ENCODE results near the gene CBX4. TPM values are rescaled to one million over a fixed set of nuclear protein-coding genes. Genes with fewer than 3 reads are reported as not detected.

The CBX4 gene
- total and polyA plus RNA-seq, 2 donors (not counting 1 experiment from before 2014, with no cell fraction given) = 5.4 to 13.4 TPM

GRCh38 chr17:79813297-79814126 is 25.7 kb downstream of the CBX4 start:
- Histone ChIP-seq H3K79me2 (ENCODE audit: control insufficient read depth, insufficient read depth, low read length) (no peaks in the 10 kb centered on the region), H3K36me3 (ENCODE audit: control insufficient read depth, insufficient read depth, low read length) (no peaks in the 10 kb centered on the region), H3K4me2 (ENCODE audit: extremely low read depth, insufficient read depth, low read length) (peak overlapping the region; percentile 44), H2AFZ (ENCODE audit: low read length) (no peak overlapping the region), H3K27ac (ENCODE audit: insufficient read depth, low read length) (no peak overlapping the region), H3K27me3 (ENCODE audit: control insufficient read depth, insufficient read depth, low read length) (peaks cover 79% of the 10 kb centered on the region), H3K9me3 (ENCODE audit: control insufficient read depth, insufficient read depth, low read depth, low read length) (no peaks in the 10 kb centered on the region), H3K9ac (ENCODE audit: insufficient read depth, low read length) (peak overlapping the region; percentile 2), H3K4me3 (replicated peaks in 1 of 4; ENCODE audit: control extremely low read depth in 1 of 4, insufficient read depth in 1 of 4, low read depth in 3 of 4, low read length in 4 of 4) (no peak overlapping the region), H4K20me1 (ENCODE audit: control insufficient read depth, extremely low read depth, insufficient read depth, low read length) (no peaks in the 10 kb centered on the region), H3K4me1 (ENCODE audit: control insufficient read depth, extremely low read depth, insufficient read depth, low read length) (no peaks in the 10 kb centered on the region)
- TF ChIP-seq, protein P1, sequence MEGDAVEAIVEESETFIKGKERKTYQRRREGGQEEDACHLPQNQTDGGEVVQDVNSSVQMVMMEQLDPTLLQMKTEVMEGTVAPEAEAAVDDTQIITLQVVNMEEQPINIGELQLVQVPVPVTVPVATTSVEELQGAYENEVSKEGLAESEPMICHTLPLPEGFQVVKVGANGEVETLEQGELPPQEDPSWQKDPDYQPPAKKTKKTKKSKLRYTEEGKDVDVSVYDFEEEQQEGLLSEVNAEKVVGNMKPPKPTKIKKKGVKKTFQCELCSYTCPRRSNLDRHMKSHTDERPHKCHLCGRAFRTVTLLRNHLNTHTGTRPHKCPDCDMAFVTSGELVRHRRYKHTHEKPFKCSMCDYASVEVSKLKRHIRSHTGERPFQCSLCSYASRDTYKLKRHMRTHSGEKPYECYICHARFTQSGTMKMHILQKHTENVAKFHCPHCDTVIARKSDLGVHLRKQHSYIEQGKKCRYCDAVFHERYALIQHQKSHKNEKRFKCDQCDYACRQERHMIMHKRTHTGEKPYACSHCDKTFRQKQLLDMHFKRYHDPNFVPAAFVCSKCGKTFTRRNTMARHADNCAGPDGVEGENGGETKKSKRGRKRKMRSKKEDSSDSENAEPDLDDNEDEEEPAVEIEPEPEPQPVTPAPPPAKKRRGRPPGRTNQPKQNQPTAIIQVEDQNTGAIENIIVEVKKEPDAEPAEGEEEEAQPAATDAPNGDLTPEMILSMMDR (conservative IDR thresholded peaks at IDR 0.05 in 1 of 2, IDR thresholded peaks at IDR 0.05 in 1 of 2; ENCODE audit: low read depth in 1 of 2, low read length in 2 of 2) = no peak
- TF ChIP-seq EZH2 (IDR thresholded peaks at IDR 0.05; ENCODE audit: low read length, missing control alignments) = no peak
- DNase-seq (ENCODE audit: low read depth in 2 of 2) = no peak

- no peak overlapping the region for H2AFZ ChIP-seq (ENCODE audit: low read length)
- peak overlapping the region in 2 of 4 experiments; percentile 7 to 28 for H3K4me3 ChIP-seq (replicated peaks in 1 of 4; ENCODE audit: control extremely low read depth in 1 of 4, insufficient read depth in 1 of 4, low read depth in 3 of 4, low read length in 4 of 4)
- no peak overlapping the region for H3K4me2 ChIP-seq (ENCODE audit: extremely low read depth, insufficient read depth, low read length)
- DNase-seq (ENCODE audit: low read depth in 2 of 2) = no peak
- H3K9me3 ChIP-seq (ENCODE audit: control insufficient read depth, insufficient read depth, low read depth, low read length) = no peaks in the 10 kb centered on the region
- peak; percentile 85 for TF ChIP-seq EZH2 (IDR thresholded peaks at IDR 0.05; ENCODE audit: low read length, missing control alignments)
- TF ChIP-seq, protein P1 (conservative IDR thresholded peaks at IDR 0.05 in 1 of 2, IDR thresholded peaks at IDR 0.05 in 1 of 2; ENCODE audit: low read depth in 1 of 2, low read length in 2 of 2) = no peak
- no peaks in the 10 kb centered on the region for H3K4me1 ChIP-seq (ENCODE audit: control insufficient read depth, extremely low read depth, insufficient read depth, low read length)
- no peaks in the 10 kb centered on the region for H3K79me2 ChIP-seq (ENCODE audit: control insufficient read depth, insufficient read depth, low read length)
- H3K27ac ChIP-seq (ENCODE audit: insufficient read depth, low read length) = no peak overlapping the region
- no peaks in the 10 kb centered on the region for H3K36me3 ChIP-seq (ENCODE audit: control insufficient read depth, insufficient read depth, low read length)
- no peak overlapping the region for H3K9ac ChIP-seq (ENCODE audit: insufficient read depth, low read length)
- no peaks in the 10 kb centered on the region for H4K20me1 ChIP-seq (ENCODE audit: control insufficient read depth, extremely low read depth, insufficient read depth, low read length)
- peaks cover 81% of the 10 kb centered on the region for H3K27me3 ChIP-seq (ENCODE audit: control insufficient read depth, insufficient read depth, low read length)
Measured at GRCh38 chr17:79812353-79813258, 26.6 kb downstream of the CBX4 start.

GRCh38 chr17:79811868-79812352 is 27.3 kb downstream of the CBX4 start:
- no peak overlapping the region for H3K27ac ChIP-seq (ENCODE audit: insufficient read depth, low read length)
- H2AFZ ChIP-seq (ENCODE audit: low read length) = no peak overlapping the region
- TF ChIP-seq EZH2 (IDR thresholded peaks at IDR 0.05; ENCODE audit: low read length, missing control alignments) = peak; percentile 98
- TF ChIP-seq, protein P1 (conservative IDR thresholded peaks at IDR 0.05 in 1 of 2, IDR thresholded peaks at IDR 0.05 in 1 of 2; ENCODE audit: low read depth in 1 of 2, low read length in 2 of 2) = no peak
- no peaks in the 10 kb centered on the region for H3K9me3 ChIP-seq (ENCODE audit: control insufficient read depth, insufficient read depth, low read depth, low read length)
- no peaks in the 10 kb centered on the region for H3K4me1 ChIP-seq (ENCODE audit: control insufficient read depth, extremely low read depth, insufficient read depth, low read length)
- no peak overlapping the region for H3K9ac ChIP-seq (ENCODE audit: insufficient read depth, low read length)
- no peak overlapping the region for H3K4me3 ChIP-seq (replicated peaks in 1 of 4; ENCODE audit: control extremely low read depth in 1 of 4, insufficient read depth in 1 of 4, low read depth in 3 of 4, low read length in 4 of 4)
- no peaks in the 10 kb centered on the region for H3K36me3 ChIP-seq (ENCODE audit: control insufficient read depth, insufficient read depth, low read length)
- H4K20me1 ChIP-seq (ENCODE audit: control insufficient read depth, extremely low read depth, insufficient read depth, low read length) = no peaks in the 10 kb centered on the region
- no peaks in the 10 kb centered on the region for H3K79me2 ChIP-seq (ENCODE audit: control insufficient read depth, insufficient read depth, low read length)
- H3K27me3 ChIP-seq (ENCODE audit: control insufficient read depth, insufficient read depth, low read length) = peaks cover 81% of the 10 kb centered on the region
- no peak for DNase-seq (ENCODE audit: low read depth in 2 of 2)
- H3K4me2 ChIP-seq (ENCODE audit: extremely low read depth, insufficient read depth, low read length) = no peak overlapping the region

Data from fibroblast of lung (primary cell).